Skin of body (tissue), 2 donors: ENCODE measurements around the gene OLFM4. TPM values are rescaled to one million over a fixed set of nuclear protein-coding genes. Genes with fewer than 3 reads are reported as not detected.
"Not testable (repeated sequence)": the region's sequence is repeated elsewhere in the genome, so short reads cannot be mapped to it uniquely, and the experiment has no call there.

Experiments
- DNase-seq: peaks from one replicate; lab custom pipeline; 2025; lab: John Stamatoyannopoulos, UW
- total RNA-seq: library from RNA; depleted of rRNA; stranded (reverse); fragments of >200 nt; gene quantifications from one replicate; pipeline ENCODE4 v1.2.3, GENCODE V29; 2014

The OLFM4 gene
- 30.1 TPM for total RNA-seq

- DNase-seq: no peak
These were observed at the start of gene OLFM4 for GRCh38 chr13:53028637-53029203. OLFM4 (plus strand) TSS chr13:53028813; CDS start chr13:53028837, 24 bp downstream.

GRCh38 chr13:52978989-52979388 lies 49.6 kb upstream of the OLFM4 start:
- DNase-seq: no peak

- no peak for DNase-seq
These were observed 47.9 kb upstream of the OLFM4 start for GRCh38 chr13:52980695-52981094.

- DNase-seq: no peak
These were observed 44.8 kb upstream of the OLFM4 start for GRCh38 chr13:52983836-52984235.

- no peak for DNase-seq
These were observed 43.7 kb upstream of the OLFM4 start for GRCh38 chr13:52984881-52985363.

GRCh38 chr13:52991344-52992020 lies 37.1 kb upstream of the OLFM4 start:
- no peak for DNase-seq

- no peak for DNase-seq
These were observed 36.5 kb upstream of the OLFM4 start for GRCh38 chr13:52992110-52992509.

GRCh38 chr13:52994051-52994450 lies 34.6 kb upstream of the OLFM4 start:
- no peak for DNase-seq

GRCh38 chr13:52994865-52995264 lies 33.7 kb upstream of the OLFM4 start:
- DNase-seq: no peak

- DNase-seq: no peak
These were observed 32.7 kb upstream of the OLFM4 start for GRCh38 chr13:52995946-52996345.

GRCh38 chr13:52997951-52998876 lies 30.4 kb upstream of the OLFM4 start:
- no peak for DNase-seq

- DNase-seq: no peak
These were observed 29.4 kb upstream of the OLFM4 start for GRCh38 chr13:52999093-52999696.

GRCh38 chr13:53001444-53002225 lies 27.0 kb upstream of the OLFM4 start:
- no peak for DNase-seq

GRCh38 chr13:53004573-53004972 lies 24.0 kb upstream of the OLFM4 start:
- no peak for DNase-seq

GRCh38 chr13:53005626-53006025 lies 23.0 kb upstream of the OLFM4 start:
- DNase-seq: no peak

- no peak for DNase-seq
These were observed 20.7 kb upstream of the OLFM4 start for GRCh38 chr13:53007872-53008271.

- no peak for DNase-seq
These were observed 18.1 kb upstream of the OLFM4 start for GRCh38 chr13:53010374-53011105.

GRCh38 chr13:53012707-53013106 lies 15.9 kb upstream of the OLFM4 start:
- DNase-seq: no peak

GRCh38 chr13:53013113-53013512 lies 15.5 kb upstream of the OLFM4 start:
- no peak for DNase-seq

GRCh38 chr13:53014018-53014417 lies 14.6 kb upstream of the OLFM4 start:
- DNase-seq: not testable (repeated sequence)
